Esophagus squamous epithelium (tissue), 5 donors: ENCODE results near the gene MSH4. TPM values are rescaled to one million over a fixed set of nuclear protein-coding genes. Genes with fewer than 3 reads are reported as not detected.

Source experiments
- DNase-seq: peaks from one replicate; lab custom pipeline; 2025; lab: John Stamatoyannopoulos, UW
- H3K27ac ChIP-seq, 4 donors: fragments of 200-600 bp; sonication (generic); one replicate each; pipeline ENCODE4 v1.5.1; 2016 to 2019; ENCODE audit warnings: mild to moderate bottlenecking in 1 of 4
- H3K27me3 ChIP-seq, 4 donors: fragments of 200-600 bp; sonication (generic); 1 replicate in 3 of 4; 2 replicates in 1 of 4; pipeline versions ENCODE4 v1.5.1 to v1.6.0; 2017 to 2021; ENCODE audit warnings: antibody characterized with exemption in 1 of 4
- H3K36me3 ChIP-seq, 3 donors: fragments of 200-600 bp; sonication (generic); one replicate each; pipeline ENCODE4 v1.5.1; 2016 to 2019
- H3K4me1 ChIP-seq, 3 donors: fragments of 200-600 bp; sonication (generic); one replicate each; pipeline ENCODE4 v1.5.1; 2017 to 2019
- H3K4me3 ChIP-seq, 4 donors: fragments of 200-600 bp; sonication (generic); 1 replicate in 3 of 4; 2 replicates in 1 of 4; pipeline ENCODE4 v1.5.1; 2016 to 2019; ENCODE audit warnings: mild to moderate bottlenecking in 2 of 4, moderate library complexity in 1 of 4
- H3K9me3 ChIP-seq, 3 donors: fragments of 200-600 bp; sonication (generic); one replicate each; pipeline ENCODE4 v1.5.1; 2016 to 2019
- CTCF ChIP-seq, 6 experiments: fragments of 450-650 bp in 4 of 6; fragments of 200-600 bp in 2 of 6; sonication (generic) in 2 of 6; IDR thresholded peaks; one replicate each; pipeline ENCODE4 v1.5.1; 2016 to 2019; ENCODE audit warnings: antibody characterized with exemption in 6 of 6, mild to moderate bottlenecking in 4 of 6, moderate library complexity in 4 of 6
- POLR2A ChIP-seq, 4 donors: fragments of 450-650 bp; IDR thresholded peaks; one replicate each; pipeline ENCODE4 v1.6.1; 2017; ENCODE audit warnings: antibody characterized with exemption in 4 of 4, mild to moderate bottlenecking in 4 of 4, moderate library complexity in 3 of 4
- WGBS, 2 donors: methylation state at CpG; one replicate each; pipeline ENCODE4 v1.1.5; 2018; 5-methylcytosine and 5-hydroxymethylcytosine counted together
- intact Hi-C: fragments of 100-400 bp; cut with DNase I; formaldehyde crosslinking; loops from one replicate; pipeline ENCODE4 v1.15.0; 2022
- total RNA-seq, 4 donors: library from RNA; depleted of rRNA; stranded (reverse); fragments of >200 nt; gene quantifications; one replicate each; pipeline ENCODE4 v1.1.0, GENCODE V29; 2016
- donor health status: DM: yes; HTN: yes; CAD: no.

Gene MSH4
- total RNA-seq, 4 donors from 2014 or later, result 0.35 to 0.38 TPM; not detected in 2

GRCh38 chr1:75901371-75901770 lies 104.7 kb downstream of the MSH4 start:
- Histone ChIP-seq H3K9me3 (no peaks in the 10 kb centered on the region), H3K27ac (no peak overlapping the region), H3K4me1 (no peaks in the 10 kb centered on the region), H3K36me3 (no peaks in the 10 kb centered on the region), H3K4me3 (no peak overlapping the region), H3K27me3 (no peaks in the 10 kb centered on the region)
- DNase-seq, result no peak
- intact Hi-C loops, result no loop called here
- WGBS, 2 donors, result 32 to 42% methylated on average over 1 of the region's 1 CpG
- no peak for TF ChIP-seq POLR2A (IDR thresholded peaks at IDR 0.05)
- TF ChIP-seq CTCF (IDR thresholded peaks at IDR 0.05), result no peak

- 20 to 44% methylated on average over 1 to 2 of the region's 2 CpGs for WGBS, 2 donors
- Histone ChIP-seq H3K9me3 (no peaks in the 10 kb centered on the region), H3K27ac (no peak overlapping the region), H3K4me3 (no peak overlapping the region), H3K36me3 (no peaks in the 10 kb centered on the region), H3K4me1 (no peaks in the 10 kb centered on the region), H3K27me3 (no peaks in the 10 kb centered on the region)
- TF ChIP-seq POLR2A (IDR thresholded peaks at IDR 0.05), result no peak
- TF ChIP-seq CTCF (IDR thresholded peaks at IDR 0.05), result no peak
- DNase-seq, result no peak
- intact Hi-C loops, result no loop called here
Observed at GRCh38 chr1:75908717-75909152, 112.1 kb downstream of the MSH4 start.

GRCh38 chr1:75916834-75917233 lies 120.2 kb downstream of the MSH4 start:
- no peaks in the 10 kb centered on the region for H3K9me3 ChIP-seq
- no peaks in the 10 kb centered on the region for H3K27me3 ChIP-seq
- H3K36me3 ChIP-seq, result no peaks in the 10 kb centered on the region
- no peak overlapping the region for H3K27ac ChIP-seq
- intact Hi-C loops, result no loop called here
- TF ChIP-seq POLR2A (IDR thresholded peaks at IDR 0.05) (no peak), CTCF (IDR thresholded peaks at IDR 0.05) (no peak)
- H3K4me1 ChIP-seq, result no peaks in the 10 kb centered on the region
- WGBS, 2 donors, result 62 to 76% methylated on average over 2 of the region's 2 CpGs
- H3K4me3 ChIP-seq, result no peak overlapping the region
- no peak for DNase-seq

GRCh38 chr1:75922698-75923097 lies 126.0 kb downstream of the MSH4 start:
- no peak overlapping the region for H3K4me3 ChIP-seq
- WGBS, 2 donors, result 86 to 89% methylated on average over 1 of the region's 1 CpG
- TF ChIP-seq POLR2A (IDR thresholded peaks at IDR 0.05) (no peak), CTCF (IDR thresholded peaks at IDR 0.05) (no peak)
- H3K27ac ChIP-seq, result no peak overlapping the region
- no peaks in the 10 kb centered on the region for H3K27me3 ChIP-seq
- intact Hi-C loops, result no loop called here
- no peak for DNase-seq
- H3K9me3 ChIP-seq, result no peaks in the 10 kb centered on the region
- H3K36me3 ChIP-seq, result no peaks in the 10 kb centered on the region
- no peaks in the 10 kb centered on the region for H3K4me1 ChIP-seq

- no peaks in the 10 kb centered on the region for H3K4me1 ChIP-seq
- H3K4me3 ChIP-seq, result no peak within 1 kb of the TSS
- H3K27ac ChIP-seq, result no peak within 1 kb of the TSS
- 66 to 76% methylated on average over 1 of the region's 1 CpG for WGBS, 2 donors
- TF ChIP-seq POLR2A (IDR thresholded peaks at IDR 0.05) (no peak), CTCF (IDR thresholded peaks at IDR 0.05) (no peak)
- DNase-seq, result no peak
- H3K27me3 ChIP-seq, result no peaks in the 10 kb centered on the region
- intact Hi-C loops, result no loop called here
- no peaks in the 10 kb centered on the region for H3K36me3 ChIP-seq
- H3K9me3 ChIP-seq, result no peaks in the 10 kb centered on the region
Observed at GRCh38 chr1:75932304-75932703, 135.6 kb downstream of the MSH4 start, which contains the start of gene ASB17. Gene ASB17 (minus strand): TSS chr1:75932404. CDS start chr1:75932291, 113 bp downstream.
